HG03139 (cell line): ENCODE data around the gene TPD52L2.
"Not testable (repeated sequence)": the region's sequence is repeated elsewhere in the genome, so short reads cannot be mapped to it uniquely, and the experiment has no call there.

Experiments used
- ATAC-seq: cut with Tn5 transposase; IDR thresholded peaks from one replicate; pipeline ENCODE4 v1.9.1; 2021; ENCODE audit not compliant: unreplicated experiment

Gene TPD52L2

DNA sequence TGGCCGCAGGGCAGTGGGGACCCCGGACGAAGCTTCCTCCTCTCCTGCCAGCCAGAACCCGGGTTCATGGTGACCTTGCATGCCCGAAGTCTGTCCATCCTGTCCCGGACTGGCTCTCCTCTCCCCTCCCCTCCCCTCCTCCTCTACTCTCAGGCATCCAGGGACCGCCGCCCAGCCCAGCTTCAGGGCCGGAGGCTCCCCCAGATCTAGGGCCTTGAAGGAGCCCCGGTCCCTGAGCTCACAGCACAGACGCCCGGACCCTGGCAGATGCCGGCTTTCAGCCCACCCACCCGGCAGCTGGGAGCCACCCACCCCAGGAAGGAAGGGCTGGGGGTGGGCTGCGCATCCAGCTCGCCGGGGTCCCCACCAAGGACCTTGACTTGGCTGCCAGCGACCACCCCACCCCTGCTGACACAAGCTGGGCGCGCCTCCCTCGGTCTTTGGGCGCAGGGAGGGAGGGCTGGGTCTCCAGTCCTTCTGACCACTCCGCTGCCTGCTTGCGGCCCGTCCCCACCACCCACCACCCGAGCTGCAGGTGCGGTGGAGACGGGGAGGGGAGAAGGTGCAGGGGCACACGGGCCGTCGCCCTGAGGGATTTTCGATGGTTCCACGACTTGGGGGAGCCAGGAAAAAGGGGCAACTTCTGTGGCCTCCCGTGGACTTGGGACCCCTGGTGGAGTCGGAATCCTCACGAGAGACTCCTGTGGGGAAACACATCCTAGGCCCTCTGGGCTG is 9.5 kb upstream of the TPD52L2 start:
- ATAC-seq, result no peak

DNA sequence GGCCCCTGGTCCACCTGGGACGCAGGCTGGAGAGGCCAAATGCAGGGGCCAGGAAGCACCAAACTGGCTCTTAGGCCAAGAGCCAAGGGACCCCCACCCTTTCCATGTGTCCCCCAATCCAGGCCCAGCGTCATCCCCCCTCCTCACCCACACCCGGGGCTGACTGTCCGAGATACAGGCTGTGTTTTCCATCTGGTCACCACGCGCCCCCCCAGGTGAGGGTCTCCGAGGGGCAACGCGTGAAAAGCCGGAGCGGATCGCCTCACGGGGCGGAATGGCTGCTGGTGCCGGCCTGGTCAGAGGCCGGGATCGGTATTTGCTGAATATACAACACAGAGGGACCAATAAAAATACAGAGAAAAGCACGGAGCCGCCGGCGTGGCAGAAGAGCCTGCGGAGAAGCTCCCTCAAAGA is 9.0 kb upstream of the TPD52L2 start:
- no peak for ATAC-seq

DNA sequence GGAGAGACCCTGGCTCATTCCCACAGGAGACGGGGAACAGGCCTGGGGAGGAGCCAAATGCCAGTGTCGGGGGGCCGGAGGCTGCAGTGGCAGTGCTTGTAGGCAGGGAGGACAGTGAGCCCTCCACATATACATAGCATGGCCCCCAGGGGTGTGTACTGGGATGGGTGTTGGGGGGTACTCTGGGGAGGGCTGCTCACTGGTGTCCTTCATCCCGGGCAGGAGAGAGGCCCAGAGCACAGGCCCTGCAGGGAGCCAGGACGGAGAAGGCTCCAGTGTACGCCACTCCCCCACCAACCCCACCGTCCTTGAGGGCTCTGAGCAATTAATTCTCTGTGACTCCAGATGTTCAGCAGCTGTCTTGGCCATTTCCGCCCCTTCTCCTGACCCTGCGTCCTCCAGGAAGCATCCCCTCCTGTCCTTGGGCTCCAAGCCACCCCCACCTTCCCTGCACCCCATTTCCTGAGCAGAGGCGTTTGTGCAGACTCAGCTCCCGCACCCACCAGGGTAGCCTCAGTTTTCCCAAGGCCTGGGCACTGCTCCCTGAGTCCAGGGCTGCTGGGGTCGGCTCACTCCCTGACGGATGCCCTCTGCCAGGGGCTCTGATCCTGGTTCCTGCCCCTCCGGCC is 7.2 kb upstream of the TPD52L2 start:
- ATAC-seq, result no peak

DNA sequence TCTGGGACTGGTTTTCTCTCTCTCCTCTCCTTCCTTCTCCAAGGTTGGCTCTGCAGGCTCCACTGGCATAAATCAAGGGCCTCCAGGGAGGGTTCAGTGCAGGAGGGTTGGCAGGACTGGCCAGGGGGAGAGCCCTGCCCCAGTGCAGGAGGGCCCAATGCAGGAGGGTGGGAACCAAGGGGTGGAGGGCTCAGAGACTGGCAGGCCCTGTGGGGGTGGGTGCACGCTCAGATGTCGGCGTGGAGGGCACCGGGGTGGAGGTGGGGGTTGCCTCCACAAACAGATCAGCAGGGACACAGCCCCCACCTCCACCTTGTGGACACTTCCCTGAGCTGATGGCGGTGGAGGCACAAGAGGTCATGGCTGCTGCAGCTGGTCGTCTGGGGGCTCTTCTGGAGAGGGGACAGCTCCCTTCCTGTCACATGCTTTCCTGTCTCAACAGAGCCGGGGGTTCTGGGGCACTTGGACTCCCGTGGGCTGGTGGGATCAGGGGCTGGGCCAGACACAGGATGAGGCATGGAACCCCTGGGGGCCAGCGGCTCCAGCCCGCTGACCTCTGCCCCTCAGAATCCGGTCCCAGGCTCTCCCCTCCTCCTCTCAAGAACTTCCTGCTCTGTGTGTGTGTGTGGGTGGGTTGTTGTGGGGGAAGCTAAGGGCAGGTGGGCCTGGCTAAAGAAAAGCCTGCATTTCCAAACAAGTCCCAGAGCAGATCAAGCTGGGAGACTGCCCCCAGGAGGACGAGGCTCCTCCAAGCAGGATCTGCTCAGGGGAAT is 6.5 kb upstream of the TPD52L2 start:
- ATAC-seq, result no peak

DNA sequence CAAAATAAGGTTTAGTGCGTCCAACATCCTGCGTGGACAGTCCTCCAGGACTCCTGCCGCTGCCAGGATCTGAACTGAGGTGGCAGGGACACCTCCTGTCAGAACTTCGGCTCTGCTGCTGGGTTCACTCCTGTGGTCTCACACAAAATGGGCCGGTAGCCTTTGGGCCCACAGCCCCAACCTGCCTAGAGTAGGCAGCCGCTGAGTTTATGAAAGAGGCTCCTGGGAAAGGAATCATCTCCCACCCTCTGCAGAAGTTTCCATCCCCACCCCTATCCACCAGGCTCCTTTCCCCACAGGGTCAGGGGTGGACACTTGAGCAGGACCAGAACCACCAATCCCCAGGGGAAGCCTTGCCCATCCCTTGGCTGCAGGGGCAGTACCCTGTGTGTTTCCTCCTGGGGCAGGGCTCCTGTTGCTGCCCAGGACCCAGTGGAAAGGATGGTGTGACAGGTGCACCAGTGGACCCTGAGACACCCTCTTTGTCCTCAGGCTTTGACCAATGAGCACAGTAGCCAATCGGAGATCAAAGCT is 5.8 kb upstream of the TPD52L2 start:
- ATAC-seq, result no peak

DNA sequence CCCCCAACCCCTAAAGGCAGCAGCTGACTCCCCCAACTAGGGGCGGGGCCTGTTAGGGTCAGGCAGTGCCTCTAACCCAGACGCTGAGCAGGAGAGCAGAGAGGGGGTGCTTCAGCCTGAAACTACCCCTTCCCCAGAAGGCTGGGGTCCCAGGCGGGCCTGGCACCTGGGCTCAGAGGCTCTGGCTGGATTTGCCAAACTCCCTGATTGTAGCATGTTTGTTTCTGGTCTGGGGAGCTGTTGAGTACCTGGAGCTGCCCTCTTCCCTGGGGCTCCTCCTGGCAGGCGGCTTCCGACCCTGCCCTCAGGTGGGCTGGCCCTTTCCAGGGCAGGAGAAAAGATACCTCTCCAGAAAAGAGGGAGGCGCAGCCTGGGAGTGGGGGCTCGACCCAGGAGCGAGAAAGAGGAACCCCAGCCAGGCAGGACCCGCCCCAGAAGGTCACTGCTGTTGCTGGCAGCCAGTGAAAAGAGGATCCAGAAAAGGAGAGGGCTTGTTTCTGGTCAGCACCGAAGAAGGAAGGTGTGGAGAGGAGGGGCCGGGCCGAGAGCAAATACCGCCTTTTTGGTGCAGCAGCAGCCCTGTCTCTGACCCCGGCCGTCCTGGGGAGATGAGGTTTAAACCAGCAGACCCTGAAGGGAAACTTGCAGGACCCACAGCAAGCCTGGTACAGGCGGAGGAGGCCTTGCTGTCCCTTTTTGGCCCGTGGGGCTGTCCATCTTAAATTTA is 4.6 kb upstream of the TPD52L2 start:
- no peak for ATAC-seq

DNA sequence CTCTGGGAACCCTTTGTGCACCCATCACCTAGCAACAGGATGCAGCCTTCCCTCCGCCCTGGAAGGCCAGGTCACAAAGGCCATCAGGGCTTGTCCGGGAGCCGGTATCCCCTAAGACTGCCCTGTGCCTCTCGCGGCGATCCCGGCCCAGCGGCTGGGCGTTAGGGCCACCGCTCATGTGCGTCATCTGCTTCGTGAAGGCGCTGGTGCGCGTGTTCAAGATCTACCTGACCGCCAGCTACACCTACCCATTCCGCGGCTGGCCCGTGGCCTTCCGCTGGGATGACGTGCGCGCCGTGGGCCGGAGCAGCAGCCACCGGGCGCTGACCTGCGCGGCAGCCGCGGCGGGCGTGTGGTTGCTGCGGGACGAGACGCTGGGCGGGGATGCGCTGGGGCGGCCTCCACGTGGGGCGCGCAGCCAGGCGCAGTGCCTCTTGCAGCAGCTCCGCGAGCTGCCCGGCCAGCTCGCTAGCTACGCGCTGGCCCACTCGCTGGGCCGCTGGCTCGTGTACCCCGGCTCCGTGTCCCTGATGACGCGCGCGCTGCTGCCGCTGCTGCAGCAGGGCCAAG is 3.6 kb upstream of the TPD52L2 start, which contains the start of gene ABHD16B:
ABHD16B (plus strand) TSS at position 134 of the 570 bp plus-strand sequence; CDS start at position 177, 43 bp downstream.
- ATAC-seq, result no peak

DNA sequence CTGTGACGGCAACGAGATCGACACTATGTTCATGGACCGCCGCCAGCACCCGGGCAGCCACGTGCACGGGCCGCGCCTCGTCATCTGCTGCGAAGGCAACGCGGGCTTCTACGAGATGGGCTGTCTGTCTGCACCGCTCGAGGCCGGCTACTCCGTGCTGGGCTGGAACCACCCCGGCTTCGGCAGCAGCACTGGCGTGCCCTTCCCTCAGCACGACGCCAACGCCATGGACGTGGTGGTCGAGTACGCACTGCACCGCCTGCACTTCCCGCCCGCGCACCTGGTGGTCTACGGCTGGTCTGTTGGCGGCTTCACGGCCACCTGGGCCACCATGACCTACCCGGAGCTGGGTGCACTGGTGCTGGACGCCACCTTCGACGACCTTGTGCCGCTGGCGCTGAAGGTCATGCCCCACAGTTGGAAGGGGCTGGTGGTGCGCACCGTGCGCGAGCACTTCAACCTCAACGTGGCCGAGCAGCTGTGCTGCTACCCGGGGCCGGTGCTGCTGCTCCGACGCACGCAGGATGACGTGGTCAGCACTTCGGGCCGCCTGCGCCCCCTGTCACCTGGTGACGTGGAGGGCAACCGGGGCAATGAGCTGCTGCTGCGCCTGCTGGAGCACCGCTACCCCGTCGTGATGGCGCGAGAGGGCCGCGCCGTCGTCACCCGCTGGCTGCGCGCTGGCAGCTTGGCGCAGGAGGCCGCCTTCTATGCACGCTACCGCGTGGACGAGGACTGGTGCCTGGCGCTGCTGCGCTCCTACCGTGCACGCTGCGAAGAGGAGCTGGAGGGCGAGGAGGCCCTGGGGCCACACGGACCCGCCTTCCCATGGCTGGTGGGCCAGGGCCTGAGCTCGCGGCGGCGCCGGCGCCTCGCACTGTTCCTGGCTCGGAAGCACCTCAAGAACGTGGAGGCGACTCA is 2.8 kb upstream of the TPD52L2 start:
- no peak for ATAC-seq

DNA sequence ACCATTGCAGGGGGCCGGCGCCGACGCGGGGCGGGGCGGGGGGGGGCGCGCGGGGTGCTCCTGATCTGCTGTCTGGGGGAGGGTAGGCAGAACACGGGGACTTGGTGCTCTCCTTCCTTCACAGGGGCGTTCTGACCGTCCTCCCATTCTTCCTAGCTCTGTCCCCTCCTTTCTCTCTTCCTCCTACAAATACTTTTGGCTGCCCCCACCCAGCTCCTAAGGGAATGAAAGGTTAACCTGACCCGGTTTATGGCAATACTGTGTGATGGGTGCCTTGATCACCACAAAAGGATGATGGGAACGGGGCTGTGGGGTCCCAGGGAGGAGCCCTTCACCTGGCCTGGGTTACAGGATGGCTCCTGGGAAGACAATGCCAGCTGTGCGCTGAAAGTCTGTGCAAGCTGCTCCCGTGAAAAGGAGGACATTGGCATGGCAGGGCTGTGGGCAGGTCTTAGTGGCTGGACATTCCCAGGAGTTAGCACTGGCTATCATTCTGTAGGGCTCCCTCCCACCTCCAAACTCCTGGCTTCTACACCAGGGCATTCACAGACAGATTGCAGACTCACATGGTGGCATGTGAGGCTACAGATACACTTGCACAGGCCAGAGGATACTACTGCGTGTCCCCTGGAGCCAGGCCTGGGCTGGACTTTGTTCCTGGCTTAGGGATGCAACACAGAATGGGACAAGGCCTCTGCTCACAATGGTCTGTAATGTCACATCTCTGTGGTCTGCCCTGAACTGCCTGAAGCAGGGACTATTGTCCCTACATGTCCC is 1.9 kb upstream of the TPD52L2 start:
- ATAC-seq, result no peak

DNA sequence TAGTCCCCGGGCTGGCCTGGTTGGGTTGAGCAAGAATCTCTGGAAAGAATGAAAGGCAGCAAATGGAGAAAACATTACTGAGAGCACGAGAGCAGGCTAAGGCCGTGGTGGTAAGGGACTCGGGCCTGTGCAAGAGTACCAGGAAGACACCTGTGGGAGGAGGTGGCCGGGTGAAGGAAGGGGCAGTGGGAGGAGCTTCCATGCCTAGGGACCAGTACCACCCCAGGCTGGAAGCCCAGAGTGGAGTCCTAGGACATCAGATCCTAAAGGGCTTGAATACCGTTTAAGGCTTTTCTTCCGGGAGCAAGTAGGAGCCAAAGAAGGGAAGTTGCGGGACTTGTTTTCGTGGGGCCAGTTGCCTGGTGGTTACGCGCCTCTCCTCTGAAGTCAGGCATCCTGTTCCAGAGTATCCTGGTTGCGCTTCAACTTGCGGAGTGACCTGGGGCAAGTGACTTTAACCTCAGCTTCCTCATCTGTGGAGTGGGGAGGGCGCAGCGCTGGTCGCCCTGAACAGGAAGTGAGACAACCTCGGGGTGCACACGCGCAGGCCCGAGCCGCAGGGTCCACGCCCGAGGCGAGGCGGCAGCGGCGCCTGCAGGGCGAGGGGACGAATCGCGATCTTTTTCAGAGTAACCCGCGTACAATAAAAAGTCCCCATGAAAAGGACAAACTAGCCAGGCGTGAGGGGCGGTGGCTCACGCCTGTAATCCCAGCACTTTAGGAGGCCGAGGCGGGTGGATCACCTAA is 1.1 kb upstream of the TPD52L2 start:
- peak; percentile 61 for ATAC-seq

DNA sequence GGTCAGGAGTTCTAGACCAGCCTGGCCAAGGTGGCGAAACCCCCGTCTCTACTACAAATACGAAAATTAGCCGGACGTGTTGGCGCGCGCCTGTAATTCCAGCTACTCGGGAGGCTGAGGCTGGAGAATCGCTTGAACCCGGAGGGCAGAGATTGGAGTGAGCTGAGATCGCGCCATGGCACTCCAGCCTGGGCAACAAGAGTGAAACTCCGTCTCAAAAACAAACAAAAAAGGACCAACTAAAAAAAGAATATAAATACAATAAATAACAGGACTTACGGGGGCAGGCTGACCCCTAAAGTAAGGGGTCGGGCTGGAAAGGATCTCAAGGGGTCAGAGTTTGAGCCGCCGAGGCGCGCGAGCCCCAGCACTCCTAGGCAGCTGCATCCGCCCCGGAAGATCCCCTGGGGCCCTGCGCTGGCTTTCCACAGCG is 509 bp upstream of the TPD52L2 start:
- ATAC-seq, result no peak

DNA sequence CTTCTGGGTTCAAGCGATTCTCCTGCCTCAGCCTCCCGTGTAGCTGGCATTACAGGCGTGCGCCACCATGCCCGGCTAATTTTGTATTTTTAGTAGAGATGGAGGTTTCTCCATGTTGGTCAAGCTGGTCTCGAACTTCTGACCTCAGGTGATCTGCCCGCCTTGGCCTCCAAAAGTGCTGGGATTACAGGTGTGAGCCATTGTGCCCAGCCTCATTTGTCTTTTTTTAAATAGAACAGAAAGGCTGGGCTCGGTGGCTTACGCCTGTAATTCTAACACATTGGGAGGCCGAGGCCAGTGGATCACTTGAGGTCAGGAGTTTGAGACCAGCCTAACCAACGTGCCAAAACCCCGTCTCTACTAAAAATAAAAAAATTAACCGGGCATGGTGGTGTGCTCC is 2.0 kb downstream of the TPD52L2 start:
- ATAC-seq, result not testable (repeated sequence)

DNA sequence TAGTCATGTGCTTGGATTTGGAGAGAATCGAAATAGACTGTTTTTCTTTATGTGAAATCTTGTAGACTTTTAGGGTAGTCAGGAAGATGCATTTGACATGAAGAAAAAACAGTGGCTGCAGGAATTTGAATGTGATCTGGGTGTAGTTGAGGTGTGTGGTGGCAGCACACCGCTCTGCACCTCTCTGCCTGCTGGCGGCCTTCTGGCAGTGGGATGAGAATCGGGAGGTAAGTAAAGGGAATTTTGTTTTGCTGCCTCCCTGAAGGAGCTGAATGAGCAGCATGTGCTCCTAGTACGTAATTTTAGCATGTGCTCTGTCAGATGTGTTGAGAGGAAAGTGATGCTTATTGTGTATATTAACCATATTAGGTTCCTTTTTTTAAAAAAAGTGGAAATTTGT is 3.2 kb downstream of the TPD52L2 start:
- no peak for ATAC-seq

DNA sequence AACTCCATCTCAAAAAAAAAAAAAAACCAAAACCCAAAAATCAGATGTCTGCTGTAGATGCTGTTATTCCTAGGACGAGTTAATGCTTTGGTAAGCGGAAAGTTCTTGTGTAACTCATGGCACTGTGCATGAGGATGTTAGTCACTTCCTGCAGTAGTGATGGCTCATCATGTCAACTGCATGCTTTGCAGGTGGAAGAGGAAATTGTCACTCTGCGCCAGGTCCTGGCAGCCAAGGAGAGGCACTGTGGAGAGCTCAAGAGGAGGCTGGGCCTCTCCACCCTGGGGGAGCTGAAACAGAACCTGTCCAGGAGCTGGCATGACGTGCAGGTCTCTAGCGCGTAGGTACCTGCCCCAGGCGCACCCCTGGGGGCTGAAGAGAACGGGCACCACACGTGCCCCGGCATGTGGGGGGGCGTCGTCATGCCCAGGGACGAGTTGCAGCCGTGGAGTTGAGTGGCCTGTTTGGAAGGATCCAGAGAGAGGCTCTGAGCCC is 8.5 kb downstream of the TPD52L2 start:
- no peak for ATAC-seq

DNA sequence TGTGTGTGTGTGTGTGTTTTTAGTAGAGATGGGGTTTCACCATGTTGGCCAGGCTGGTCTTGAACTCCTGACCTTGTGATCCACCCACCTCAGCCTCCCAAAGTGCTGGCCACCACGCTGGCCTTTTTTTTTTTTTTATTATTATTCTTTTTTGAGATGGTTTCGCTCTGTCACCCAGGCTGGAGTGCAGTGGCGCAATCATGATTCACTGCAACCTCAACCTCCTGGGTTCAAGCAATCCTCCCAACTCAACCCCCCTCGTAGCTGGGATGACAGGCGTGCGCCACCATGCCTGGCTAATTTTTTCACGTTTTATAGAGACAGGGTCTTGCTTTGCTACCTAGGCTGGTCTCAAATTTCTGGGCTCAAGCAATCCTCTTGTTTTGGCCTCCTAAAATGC is 9.2 kb downstream of the TPD52L2 start:
- ATAC-seq, result not testable (repeated sequence)

DNA sequence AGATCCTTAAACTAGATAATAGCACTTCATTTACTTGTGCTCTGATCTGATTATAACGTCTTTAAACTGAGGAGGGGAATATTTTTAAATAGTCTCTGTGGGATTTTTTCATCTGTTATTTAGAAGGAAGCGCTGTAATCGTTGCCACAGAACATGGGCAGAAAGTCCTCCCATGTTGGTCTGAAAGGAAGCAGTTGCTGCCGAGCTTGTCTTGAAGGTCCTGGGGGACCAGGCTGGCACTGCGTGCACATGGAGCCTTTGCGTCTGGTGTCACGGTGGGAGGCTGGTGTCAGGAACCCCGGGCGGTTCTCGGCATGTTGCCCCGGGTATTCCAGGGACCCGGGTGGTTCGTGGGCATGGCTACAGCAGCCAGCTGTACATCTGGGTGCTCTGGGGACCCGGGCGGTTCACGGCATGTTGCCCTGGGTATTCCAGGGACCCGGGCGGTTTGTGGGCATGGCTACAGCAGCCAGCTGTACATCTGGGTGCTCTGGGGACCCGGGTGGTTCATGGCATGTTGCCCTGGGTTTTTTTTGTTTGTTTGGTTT is 11.5 kb downstream of the TPD52L2 start:
- ATAC-seq, result no peak

DNA sequence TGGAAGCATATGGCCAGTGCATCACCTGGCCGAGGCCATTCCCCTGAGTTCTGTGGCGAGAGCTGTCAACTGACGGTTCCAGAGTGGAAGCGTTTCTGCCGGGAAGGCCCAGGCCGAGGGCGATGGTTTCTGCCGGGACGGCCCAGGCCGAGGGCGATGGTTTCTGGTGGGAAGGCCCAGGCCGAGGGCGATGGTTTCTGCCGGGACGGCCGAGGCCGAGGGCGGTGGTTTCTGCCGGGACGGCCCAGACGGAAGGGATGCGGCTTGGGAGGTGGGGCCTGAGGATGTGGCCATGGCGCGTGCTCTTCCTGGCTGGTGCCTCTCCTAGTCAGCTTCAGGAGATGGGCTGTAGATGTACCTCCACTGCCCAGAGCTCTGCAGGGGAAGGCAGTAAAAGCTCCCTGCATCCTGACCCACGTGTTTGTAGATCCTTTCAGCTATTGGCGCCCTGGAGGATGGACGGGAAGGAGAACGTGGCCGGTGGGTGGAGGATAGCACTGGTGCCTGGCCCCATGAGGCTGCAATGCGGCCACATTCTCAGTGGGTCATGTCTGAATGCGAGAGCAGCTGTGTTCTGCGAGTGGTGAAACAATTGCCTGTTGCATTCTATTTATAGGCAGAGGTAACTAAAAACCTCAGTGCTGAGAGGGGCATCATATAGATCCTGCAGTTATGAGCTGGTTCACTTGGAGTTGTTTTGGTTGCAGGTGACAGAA is 12.8 kb downstream of the TPD52L2 start:
- ATAC-seq, result no peak
